GM19099 (cell line): Measurements from ENCODE around the gene EXT2.

Experiments used
- POLR2A ChIP-seq: IDR thresholded peaks from 3 replicates; pipeline ENCODE4 v1.6.1; 2011; ENCODE audit warnings: low read depth; ENCODE audit not compliant: insufficient read length; ENCODE audit errors: extremely low read depth

Gene EXT2

DNA sequence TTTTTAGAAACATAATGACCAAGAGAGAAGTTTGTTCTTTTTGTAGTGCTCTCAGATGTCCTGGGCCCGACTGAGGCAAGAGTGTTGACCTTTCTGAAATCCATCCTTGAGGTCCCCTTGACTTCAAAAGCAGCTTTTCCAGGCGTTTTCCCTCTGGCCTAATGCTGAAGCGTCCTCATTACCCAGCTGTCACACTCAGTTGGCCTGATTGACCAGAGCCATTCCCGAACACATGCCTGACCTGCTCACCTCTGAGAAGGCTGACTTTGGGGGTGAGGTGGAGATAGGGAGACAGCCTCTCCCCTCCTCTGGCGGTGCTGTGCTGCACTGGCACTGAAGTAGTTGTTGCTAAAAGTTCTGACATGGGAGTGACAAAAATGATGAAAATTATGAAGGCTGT lies 147.6 kb downstream of the EXT2 start:
- TF ChIP-seq POLR2A = no peak

DNA sequence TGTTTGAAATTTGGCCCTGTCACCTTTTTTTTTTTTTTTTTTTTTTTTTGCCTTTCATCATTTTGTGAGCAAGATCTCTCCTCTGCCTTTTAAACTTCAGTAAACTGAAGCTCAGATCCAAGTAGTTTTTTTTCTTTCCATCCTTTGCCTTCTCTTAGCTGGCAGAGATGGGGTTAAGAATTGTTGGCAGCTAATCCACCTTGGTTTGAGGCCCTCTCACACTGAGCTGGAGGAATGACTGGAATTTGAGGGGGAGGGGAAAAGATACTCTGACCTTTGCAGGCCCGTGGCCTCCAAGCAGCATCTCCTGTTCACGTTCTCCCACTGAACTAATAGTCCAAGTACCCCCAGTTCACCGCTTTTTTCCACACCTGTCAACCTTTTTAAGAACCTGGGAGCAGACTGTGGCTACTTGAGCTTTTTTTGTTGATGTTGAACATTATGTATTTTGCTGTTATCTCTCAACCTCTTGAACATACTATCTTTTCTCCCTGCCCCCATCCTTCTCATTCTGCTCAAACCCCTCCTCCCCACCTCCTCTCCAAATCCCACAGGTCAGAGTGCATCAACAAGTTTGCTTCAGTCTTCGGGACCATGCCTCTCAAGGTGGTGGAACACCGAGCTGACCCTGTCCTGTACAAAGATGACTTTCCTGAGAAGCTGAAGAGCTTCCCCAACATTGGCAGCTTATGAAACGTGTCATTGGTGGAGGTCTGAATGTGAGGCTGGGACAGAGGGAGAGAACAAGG lies 148.3 kb downstream of the EXT2 start:
- TF ChIP-seq POLR2A = no peak

DNA sequence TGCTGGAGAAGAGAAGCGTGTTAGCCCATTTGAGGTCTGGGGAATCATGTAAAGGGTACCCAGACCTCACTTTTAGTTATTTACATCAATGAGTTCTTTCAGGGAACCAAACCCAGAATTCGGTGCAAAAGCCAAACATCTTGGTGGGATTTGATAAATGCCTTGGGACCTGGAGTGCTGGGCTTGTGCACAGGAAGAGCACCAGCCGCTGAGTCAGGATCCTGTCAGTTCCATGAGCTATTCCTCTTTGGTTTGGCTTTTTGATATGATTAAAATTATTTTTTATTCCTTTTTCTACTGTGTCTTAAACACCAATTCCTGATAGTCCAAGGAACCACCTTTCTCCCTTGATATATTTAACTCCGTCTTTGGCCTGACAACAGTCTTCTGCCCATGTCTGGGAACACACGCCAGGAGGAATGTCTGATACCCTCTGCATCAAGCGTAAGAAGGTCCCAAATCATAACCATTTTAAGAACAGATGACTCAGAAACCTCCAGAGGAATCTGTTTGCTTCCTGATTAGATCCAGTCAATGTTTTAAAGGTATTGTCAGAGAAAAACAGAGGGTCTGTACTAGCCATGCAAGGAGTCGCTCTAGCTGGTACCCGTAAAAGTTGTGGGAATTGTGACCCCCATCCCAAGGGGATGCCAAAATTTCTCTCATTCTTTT lies 149.3 kb downstream of the EXT2 start:
- TF ChIP-seq POLR2A = no peak

DNA sequence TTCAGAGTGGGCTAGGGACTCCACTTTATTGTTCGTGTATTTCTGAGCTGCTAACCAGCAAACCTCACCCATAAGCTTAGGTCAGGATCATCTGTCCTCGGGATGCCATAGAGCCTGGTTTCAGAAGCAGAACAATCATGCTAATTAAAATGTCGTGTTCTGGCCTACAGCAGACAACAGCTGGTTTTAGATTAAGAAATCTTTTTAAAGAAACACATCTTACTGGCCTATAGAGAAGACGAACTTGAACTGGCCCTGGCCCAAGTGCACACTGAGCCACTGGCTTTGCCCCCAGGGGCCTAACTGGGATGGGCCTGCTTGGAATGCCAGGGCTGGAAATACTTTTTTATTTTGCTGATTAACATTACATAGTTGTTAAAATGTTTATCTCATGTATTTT lies 151.2 kb downstream of the EXT2 start:
- no peak for TF ChIP-seq POLR2A

DNA sequence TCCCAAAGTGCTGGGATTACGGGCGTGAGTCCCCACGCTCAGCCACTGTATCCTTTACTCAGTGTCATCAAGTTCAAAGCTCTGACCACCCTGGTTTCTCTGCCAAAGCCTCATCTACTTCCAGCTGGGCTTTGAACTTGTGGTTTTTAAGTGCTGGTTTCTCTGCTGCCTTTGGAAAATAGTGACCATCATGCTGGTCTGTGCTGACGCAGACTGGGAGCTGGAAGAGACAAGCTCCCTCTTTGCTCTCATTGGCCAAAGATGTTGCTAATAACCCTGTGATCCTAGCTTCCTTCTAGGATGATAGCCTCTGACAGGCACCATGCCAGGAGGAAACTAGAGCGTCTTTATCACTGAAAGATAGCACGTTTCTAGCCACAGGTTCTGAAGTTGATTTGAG lies 152.0 kb downstream of the EXT2 start:
- no peak for TF ChIP-seq POLR2A

DNA sequence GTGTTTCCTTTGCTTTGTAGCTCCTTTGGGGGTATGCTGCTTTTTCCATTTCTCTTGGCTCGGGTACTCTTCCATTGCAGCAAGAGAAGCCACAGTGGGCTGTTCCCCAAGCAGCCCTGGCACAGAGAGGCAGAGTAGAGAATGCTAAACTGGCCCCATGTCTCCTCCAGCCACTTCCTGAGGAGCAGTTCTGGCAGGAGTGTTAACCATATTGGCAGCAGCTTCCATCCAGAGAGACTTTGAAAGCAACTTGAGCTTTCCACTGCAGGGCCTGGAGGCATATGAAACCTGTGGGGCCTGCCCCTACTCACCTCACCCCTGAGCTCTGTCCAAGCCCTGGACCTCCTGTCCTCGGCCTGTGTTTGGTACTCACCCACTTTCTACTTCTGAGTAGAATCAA lies 152.6 kb downstream of the EXT2 start:
- no peak for TF ChIP-seq POLR2A

DNA sequence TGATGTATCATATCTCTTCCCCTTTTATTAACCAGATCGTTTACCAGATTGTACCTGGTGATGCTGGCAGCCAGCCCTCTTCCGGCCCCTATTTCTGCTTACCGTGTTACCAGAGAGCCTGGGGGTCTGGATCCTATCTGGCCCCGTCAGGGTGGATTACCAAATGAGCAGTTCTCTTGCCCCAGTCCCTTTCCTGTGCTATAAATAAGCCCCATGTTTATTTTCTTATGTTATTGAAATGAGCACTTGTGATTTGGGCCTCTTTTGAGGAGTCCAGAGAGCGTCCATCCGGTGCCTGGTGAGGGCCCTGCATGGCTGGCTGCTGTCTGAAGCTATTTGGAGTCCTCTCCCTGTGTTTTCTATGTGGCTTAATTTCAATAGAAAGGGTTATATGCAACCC lies 154.9 kb downstream of the EXT2 start:
- TF ChIP-seq POLR2A = no peak

DNA sequence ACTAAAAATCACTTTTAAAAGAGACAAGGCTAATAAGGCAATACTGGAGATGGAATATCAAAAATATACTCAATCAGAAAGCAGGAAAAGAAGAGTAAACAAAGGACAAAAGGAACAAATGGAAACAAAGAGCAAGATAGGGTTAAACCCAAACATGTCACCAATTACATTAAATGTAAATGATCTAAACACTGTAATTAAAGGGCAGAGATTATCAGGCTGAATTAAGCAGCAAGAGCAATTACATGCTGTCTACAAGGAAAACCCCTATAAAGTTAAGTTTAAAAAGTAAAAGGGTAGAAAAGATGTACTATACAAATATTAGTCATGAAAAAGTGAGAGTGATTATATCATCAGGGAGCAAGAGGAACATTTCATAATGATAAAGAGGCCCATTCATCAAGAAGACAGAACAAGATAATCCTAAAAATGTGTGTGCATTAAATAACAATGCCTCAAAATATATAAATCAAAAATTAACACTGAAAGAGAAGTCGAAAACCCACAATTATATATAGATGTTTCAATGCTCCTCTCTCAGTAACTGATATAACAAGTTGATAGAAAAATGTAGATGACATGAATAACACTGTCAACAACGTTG lies 157.6 kb downstream of the EXT2 start:
- TF ChIP-seq POLR2A = no peak

DNA sequence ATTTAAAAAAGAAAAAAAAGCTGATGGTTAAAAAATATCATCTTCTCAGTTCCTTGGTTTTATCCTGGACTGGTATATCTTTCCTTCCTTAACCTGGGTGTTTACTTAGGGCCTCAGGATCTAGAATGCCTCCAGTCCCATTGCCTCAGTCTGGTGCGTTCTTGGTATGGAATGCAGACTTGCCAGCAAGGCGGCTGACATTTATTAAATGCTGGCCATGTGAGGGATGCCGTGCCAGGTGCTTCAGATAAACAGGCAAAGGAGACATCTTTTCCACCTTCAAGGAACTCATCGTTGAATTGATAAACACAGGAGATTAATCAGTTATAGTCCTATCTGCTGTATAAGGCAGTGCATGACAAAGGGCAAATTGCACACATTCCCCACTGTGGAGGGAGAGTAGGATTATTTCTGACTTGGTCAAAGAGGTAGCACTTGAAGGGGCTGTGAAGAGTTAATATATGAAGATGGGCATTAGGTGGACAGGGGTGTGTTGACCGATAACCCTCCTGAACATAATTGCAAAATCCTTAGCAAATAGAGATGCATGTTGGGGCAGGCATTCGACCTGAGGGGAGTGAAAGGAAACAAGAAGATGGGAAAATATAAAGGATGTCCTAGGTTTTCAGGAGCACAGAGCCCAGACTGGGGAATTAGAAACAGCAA lies 160.1 kb downstream of the EXT2 start:
- no peak for TF ChIP-seq POLR2A

DNA sequence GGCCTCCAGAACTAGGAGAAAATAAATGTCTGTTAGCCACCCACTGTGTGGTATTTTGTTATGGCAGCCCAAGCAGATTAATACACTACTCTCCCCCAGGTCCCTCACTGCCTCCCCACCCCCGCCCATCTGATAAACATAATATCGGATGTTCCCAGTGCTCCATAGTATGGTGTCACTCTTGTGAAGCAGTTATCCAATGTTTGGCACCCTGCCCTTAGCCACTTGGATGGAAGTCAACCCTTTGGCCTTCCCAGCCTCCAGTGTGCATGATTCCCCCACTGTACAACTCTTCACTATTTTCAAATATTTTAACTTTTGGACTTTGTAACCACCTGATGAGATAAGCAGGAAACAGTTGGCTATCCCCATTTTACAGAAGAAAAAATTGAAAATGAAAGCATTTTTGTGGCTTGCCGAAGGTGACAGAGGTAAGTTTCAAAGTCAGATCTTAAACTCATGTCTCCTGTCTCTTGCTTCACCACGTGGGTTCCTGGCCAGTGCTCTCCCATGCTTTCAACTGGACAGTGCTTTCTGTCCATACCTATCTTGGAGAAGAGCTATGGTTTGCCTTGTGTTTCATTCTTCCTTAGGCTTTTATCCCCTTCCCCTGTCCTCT lies 161.3 kb downstream of the EXT2 start:
- TF ChIP-seq POLR2A = no peak

DNA sequence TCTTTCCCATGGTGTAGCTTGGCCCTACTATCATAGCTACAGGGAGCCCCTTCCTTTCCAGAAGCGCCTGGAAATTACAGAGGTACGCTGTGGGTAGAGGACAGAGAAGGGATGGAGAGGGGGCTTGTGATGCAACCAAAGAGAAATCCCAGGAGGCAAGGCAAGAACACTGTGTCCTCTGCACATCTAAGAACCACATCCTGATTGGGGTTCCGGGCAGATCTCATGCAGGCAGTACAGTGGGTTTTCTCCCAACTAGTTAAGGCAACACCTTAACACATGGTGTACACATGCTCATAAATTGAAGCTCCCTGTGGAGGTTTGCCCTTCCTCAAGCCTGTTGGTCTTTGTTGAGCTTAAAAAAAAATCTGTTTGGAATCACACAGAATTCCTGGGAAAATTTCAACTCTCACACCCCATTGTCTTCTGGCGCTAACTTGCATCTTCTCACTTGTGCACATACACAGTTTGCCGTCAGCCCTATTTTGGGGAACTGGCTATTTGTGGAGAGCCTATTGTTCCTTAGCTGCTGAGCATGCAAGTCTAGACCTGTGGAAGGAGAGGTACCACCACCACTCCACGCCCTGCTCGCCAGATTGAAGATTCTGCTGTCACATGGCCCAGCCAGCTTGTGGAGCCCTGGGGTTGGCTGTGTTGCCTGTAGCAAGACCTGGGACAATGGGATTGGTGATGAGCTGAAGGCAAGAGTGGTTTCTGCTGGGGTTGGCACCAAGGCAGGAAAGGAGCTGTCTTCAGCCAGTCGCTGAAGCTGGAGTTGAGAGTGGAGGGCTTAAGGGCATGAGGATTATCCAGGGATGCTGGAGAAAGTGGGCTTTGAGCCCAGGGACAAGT lies 162.1 kb downstream of the EXT2 start:
- TF ChIP-seq POLR2A = no peak

DNA sequence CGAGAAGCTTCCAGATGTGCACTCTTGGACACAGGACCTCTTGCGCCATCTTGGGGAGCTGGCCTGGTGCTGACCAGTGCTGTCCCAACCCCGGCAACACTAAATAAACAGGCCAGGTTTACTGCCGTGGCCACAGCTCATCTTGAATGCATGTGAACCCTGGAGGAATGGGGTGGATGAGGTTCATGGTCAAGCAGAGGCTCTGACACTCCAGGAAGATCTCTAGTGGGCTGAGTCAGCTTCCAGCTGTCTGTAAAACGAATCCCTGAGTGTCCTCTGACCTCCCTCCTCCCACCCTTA lies 162.7 kb downstream of the EXT2 start:
- no peak for TF ChIP-seq POLR2A

DNA sequence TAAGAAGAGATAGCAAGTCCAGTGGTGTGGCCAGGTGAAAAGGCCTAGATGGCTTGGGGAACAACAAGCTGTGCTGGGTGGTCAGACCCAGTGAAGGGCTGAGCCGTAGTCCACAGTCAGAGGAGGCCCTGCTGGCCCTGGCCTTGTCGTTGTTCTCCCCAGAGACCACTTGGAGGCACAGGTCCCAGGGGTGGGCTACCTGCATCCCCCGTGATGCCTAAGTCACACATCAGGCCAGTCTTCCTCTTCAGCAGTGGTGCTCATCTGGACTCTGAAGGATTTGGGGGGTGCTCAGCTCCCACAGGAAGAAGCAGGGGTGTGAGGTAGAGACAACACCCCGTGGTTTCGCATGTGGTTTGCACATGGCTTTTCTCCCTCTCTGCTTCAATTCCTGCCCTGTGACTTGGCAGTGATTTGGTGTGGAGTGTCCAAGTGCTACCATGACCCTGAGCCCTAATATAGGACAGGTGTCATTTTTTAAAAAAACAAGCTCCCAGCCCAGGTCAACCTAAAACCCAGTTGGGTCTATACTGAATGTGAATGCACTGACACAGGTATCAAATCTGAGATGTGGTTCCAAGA lies 163.5 kb downstream of the EXT2 start:
- TF ChIP-seq POLR2A = no peak

DNA sequence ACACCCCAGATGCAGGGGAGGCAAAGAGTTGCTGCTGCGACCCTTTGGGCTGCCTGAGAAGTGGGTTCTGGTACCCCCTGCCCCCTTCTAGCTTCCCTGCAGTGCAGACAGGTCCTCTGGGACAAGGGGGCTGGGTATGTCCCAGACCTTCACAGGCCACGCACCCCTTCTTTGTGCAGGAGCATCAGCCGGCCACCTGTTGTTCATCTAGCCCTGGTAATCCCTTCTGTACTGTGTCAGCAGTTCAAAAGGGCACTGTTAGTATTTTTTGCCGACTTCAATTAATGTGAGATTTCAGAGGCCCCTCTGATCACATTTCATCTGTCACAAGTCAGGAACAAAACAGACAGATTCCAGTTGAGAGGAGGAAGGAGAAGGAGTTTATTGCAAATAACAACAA lies 164.6 kb downstream of the EXT2 start:
- no peak for TF ChIP-seq POLR2A

DNA sequence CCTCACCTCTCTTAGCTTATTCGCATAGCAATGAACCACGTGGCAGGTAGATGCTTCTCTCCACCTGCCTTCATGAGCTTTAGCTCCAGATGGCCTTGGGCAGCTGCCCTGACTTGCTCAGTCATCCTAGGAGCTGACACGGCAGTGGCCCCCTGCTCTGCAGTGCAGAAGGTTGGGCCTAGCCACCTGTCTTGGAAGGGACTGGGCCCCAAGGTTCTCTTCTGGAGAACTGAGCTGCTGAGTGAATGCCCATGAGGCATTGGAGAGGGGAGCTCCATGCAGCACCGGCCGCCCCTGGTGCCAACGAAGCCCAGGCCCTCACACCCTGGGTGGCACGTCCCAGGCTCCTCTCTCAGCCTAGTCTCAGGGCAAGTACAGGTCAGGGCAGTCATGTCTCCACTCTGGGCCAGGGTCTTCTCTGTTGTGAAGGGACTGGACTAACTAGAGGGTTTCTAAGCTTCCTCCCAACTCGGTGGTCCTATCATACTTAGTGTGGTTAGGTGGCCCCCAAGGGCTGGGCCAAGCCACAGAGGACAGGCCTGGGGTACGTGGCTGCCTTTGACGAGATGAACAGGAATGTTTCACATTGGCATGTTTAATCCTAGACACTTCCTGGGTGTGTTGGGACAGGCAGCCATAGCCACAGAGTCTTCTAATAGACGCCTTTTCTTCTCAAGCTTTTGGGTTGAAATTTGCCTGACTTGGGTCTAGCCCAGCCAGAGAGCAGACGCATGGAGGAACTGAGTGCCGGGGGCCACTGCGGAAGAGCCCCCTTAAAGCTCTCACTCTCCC lies 166.5 kb downstream of the EXT2 start:
- no peak for TF ChIP-seq POLR2A
